T-cell (primary cell): ENCODE results near the gene DCAF10. TPM values are rescaled to one million over a fixed set of nuclear protein-coding genes. Genes with fewer than 3 reads are reported as not detected.
"Not testable (repeated sequence)": the region's sequence is repeated elsewhere in the genome, so short reads cannot be mapped to it uniquely, and the experiment has no call there.

Experiments
- ATAC-seq, 4 experiments: fragments of 200-7000 bp in 3 of 4; fragments of 150-1000 bp in 1 of 4; cut with Tn5 transposase; replicated peaks in 1 of 4; 1 replicate in 3 of 4; 2 replicates in 1 of 4; pipeline ENCODE4 v1.10.0; 2021; ENCODE audit warnings: moderate library complexity in 3 of 4, mild to moderate bottlenecking in 2 of 4, moderate number of reproducible peaks in 1 of 4
- CTCF ChIA-PET, 2 donors: fragments of 300-600 bp; sonication (Branson Sonifier 250); formaldehyde crosslinking; loops; one replicate each; lab custom pipeline; 2022; ENCODE audit warnings: antibody characterized with exemption in 2 of 2; lab: Charles Lee
- POLR2A ChIA-PET, 2 donors: fragments of 300-600 bp; sonication (Branson Sonifier 250); formaldehyde crosslinking; loops; one replicate each; lab custom pipeline; 2022; ENCODE audit warnings: antibody characterized with exemption in 2 of 2; lab: Charles Lee
- DNase-seq, 35 experiments: peaks; one replicate each; pipeline versions ENCODE4 v3.0.0 to v3.0.0-alpha.2; 2013 to 2023
- H3K27ac ChIP-seq: one replicate; pipeline ENCODE4 v1.5.1; 2013; ENCODE audit warnings: low read length
- H3K27me3 ChIP-seq, 2 experiments: replicated peaks in 1 of 2; 1 replicate in 1 of 2; 2 replicates in 1 of 2; pipeline versions ENCODE4 v1.6.1 to v1.7.0; 2013; ENCODE audit warnings: low read length in 1 of 2, mixed read lengths in 1 of 2; ENCODE audit not compliant: control insufficient read depth in 2 of 2, insufficient read depth in 2 of 2; ENCODE audit errors: extremely low read depth in 1 of 2
- H3K36me3 ChIP-seq, 2 donors: 1 replicate in 1 of 2; 2 replicates in 1 of 2; pipeline versions ENCODE4 v1.6.1 to v1.7.0; 2013; ENCODE audit warnings: low read length in 1 of 2; ENCODE audit not compliant: control insufficient read depth in 2 of 2, insufficient read depth in 1 of 2; ENCODE audit errors: extremely low read depth in 1 of 2
- H3K4me1 ChIP-seq, 2 experiments: 1 replicate in 1 of 2; 2 replicates in 1 of 2; pipeline versions ENCODE4 v1.6.1 to v1.7.0; 2013; ENCODE audit warnings: low read length in 2 of 2, mixed read lengths in 1 of 2; ENCODE audit not compliant: insufficient read depth in 2 of 2, control insufficient read depth in 1 of 2; ENCODE audit errors: extremely low read depth in 1 of 2
- H3K4me3 ChIP-seq, 2 donors: 1 replicate in 1 of 2; 2 replicates in 1 of 2; pipeline versions ENCODE4 v1.5.1 to v1.7.0; 2013; ENCODE audit warnings: mild to moderate bottlenecking in 2 of 2, low read length in 1 of 2, moderate library complexity in 1 of 2; ENCODE audit not compliant: control insufficient read depth in 1 of 2; ENCODE audit errors: extremely low read depth in 1 of 2
- H3K9me3 ChIP-seq: 2 replicates; pipeline ENCODE4 v1.7.0; 2013
- H3K27ac Mint-ChIP-seq, 2 donors: one replicate each; pipeline ENCODE4 v1.8.0; 2020 to 2021; ENCODE audit warnings: mild to moderate bottlenecking in 2 of 2, mixed read lengths in 2 of 2
- H3K27me3 Mint-ChIP-seq, 2 donors: one replicate each; pipeline ENCODE4 v1.8.0; 2021 to 2022; ENCODE audit warnings: mixed read lengths in 2 of 2
- H3K36me3 Mint-ChIP-seq: one replicate; pipeline ENCODE4 v1.8.0; 2021; ENCODE audit warnings: mixed read lengths
- H3K4me1 Mint-ChIP-seq, 3 donors: one replicate each; pipeline ENCODE4 v1.8.0; 2020 to 2022; ENCODE audit warnings: mixed read lengths in 3 of 3, mild to moderate bottlenecking in 1 of 3
- H3K4me3 Mint-ChIP-seq, 3 donors: one replicate each; pipeline ENCODE4 v1.8.0; 2020 to 2022; ENCODE audit warnings: mild to moderate bottlenecking in 3 of 3, mixed read lengths in 3 of 3, moderate library complexity in 3 of 3
- H3K9me3 Mint-ChIP-seq, 3 donors: one replicate each; pipeline ENCODE4 v1.8.0; 2020 to 2022; ENCODE audit warnings: mixed read lengths in 3 of 3
- WGBS: methylation state at CpG from one replicate; pipeline ENCODE4 v1.1.5; 2013; ENCODE audit warnings: missing lambda C conversion rate; ENCODE audit not compliant: insufficient coverage; 5-methylcytosine and 5-hydroxymethylcytosine counted together
- total RNA-seq, 35 experiments: library from RNA in 6 of 35; stranded (reverse) in 6 of 35; fragments of 120-200 nt in 1 of 35; gene quantifications; one replicate each; pipeline versions ENCODE4 v1.2.1 to v1.2.4 and lab custom pipeline; 2013 to 2026

Gene DCAF10
- total RNA-seq = 10 to 100 TPM; 18.4 to 20.9 (median 19.2) TPM
- total RNA-seq (2013) = 22.9 TPM
- total RNA-seq (lab: John Stamatoyannopoulos, UW) = 20.2 to 73.6 (median 42.5) reads per million in 29 experiments

GRCh38 chr9:37800631-37801286, at the start of gene DCAF10:
Gene DCAF10 (plus strand): TSS chr9:37800797. CDS start chr9:37800867, 70 bp downstream.
- Mint-ChIP-seq H3K27me3 (no peaks in the 10 kb centered on the region), H3K4me3 (peak within 1 kb of the TSS; percentile 86 to 91 (median 88)), H3K4me1 (peaks cover 37 to 54% (median 46%) of the 10 kb centered on the region in 3 donors), H3K27ac (peak within 1 kb of the TSS; percentile 75 to 90), H3K9me3 (no peaks in the 10 kb centered on the region), H3K36me3 (no peaks in the 10 kb centered on the region)
- no peaks in the 10 kb centered on the region for H3K9me3 ChIP-seq
- POLR2A ChIA-PET = interaction anchor here in 1 of 2 donors (0.6 to 0.7 kb wide), 2 partner anchors 16 to 680 kb away, joined by 4 to 5 read pairs; partner anchors contain the start of genes EXOSC3 and ZCCHC7
- ATAC-seq (peak; percentile 86 to 91 (median 88)), DNase-seq (peak; percentile 64 to 93 (median 81))
- H3K27ac ChIP-seq = peak within 1 kb of the TSS; percentile 53
- peak within 1 kb of the TSS; percentile 71 to 98 for H3K4me3 ChIP-seq
- under 1% methylated on average over 71 of the region's 72 CpGs for WGBS
- CTCF ChIA-PET = interaction anchor here (0.6 to 1.9 kb wide), 5 partner anchors 11 to 104 kb away, joined by 3 to 9 read pairs (median 4); partner anchors contain the start of gene EXOSC3 (in 1 of the 2)
- peaks cover 16 to 23% of the 10 kb centered on the region in 2 experiments for H3K4me1 ChIP-seq
- no peaks in the 10 kb centered on the region for H3K36me3 ChIP-seq
- no peaks in the 10 kb centered on the region for H3K27me3 ChIP-seq

DNA sequence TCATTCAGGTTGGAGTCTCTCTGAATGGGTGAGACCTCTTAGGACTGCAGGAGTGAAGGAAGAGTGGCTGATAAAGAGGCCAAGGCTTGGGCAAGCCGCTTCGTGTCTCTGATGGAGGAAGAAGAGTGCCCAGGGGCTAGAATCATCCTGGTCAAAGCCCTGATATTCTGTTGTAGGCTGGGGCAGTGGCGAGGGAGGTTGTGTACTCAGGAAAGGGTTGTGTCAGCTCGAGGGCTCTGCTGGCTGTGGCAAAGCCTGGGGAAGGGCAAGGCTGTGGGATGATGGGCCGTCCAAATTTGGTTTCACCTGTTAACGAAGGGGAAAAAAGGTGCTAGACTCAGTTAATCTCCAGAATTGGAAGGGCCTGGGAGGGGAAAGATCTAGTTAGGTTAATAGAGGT, 49.4 kb upstream of the DCAF10 start:
- ATAC-seq (no peak), DNase-seq (no peak)
- no peak overlapping the region for H3K27ac ChIP-seq
- H3K4me3 ChIP-seq = no peak overlapping the region
- Mint-ChIP-seq H3K4me1 (peaks cover 22 to 33% (median 33%) of the 10 kb centered on the region in 3 donors), H3K4me3 (peak overlapping the region; percentile 8 to 25 (median 23)), H3K9me3 (no peaks in the 10 kb centered on the region), H3K36me3 (no peaks in the 10 kb centered on the region), H3K27me3 (no peaks in the 10 kb centered on the region), H3K27ac (no peak overlapping the region)
- CTCF ChIA-PET = no interaction called here
- H3K4me1 ChIP-seq = peaks cover 10 to 21% of the 10 kb centered on the region in 2 experiments
- POLR2A ChIA-PET = interaction anchor here in 1 of 2 donors (0.6 kb wide), 1 partner anchor 12 kb away, joined by 6 read pairs; no protein-coding TSS in a partner anchor
- no peaks in the 10 kb centered on the region for H3K9me3 ChIP-seq
- H3K27me3 ChIP-seq = no peaks in the 10 kb centered on the region
- 89% methylated on average over 5 of the region's 6 CpGs for WGBS
- H3K36me3 ChIP-seq = no peaks in the 10 kb centered on the region

- ATAC-seq, H3K9me3 Mint-ChIP-seq, CTCF ChIA-PET, POLR2A ChIA-PET, H3K36me3 ChIP-seq, H3K27me3 ChIP-seq, H3K9me3 ChIP-seq, H3K4me3 Mint-ChIP-seq, H3K27ac Mint-ChIP-seq, H3K4me3 ChIP-seq, H3K36me3 Mint-ChIP-seq, H3K27ac ChIP-seq, DNase-seq, H3K27me3 Mint-ChIP-seq: not testable (repeated sequence)
- 95% methylated on average over 22 of the region's 30 CpGs for WGBS
- H3K4me1 ChIP-seq = peaks cover 10 to 21% of the 10 kb centered on the region in 2 experiments
- peaks cover 24 to 36% (median 36%) of the 10 kb centered on the region in 3 donors for H3K4me1 Mint-ChIP-seq
Observed at GRCh38 chr9:37751704-37752103, 48.9 kb upstream of the DCAF10 start.

GRCh38 chr9:37752112-37752511, 48.5 kb upstream of the DCAF10 start:
- H3K36me3 ChIP-seq, H3K36me3 Mint-ChIP-seq, H3K4me3 ChIP-seq, H3K9me3 Mint-ChIP-seq, H3K9me3 ChIP-seq, ATAC-seq, H3K27me3 Mint-ChIP-seq, H3K27ac ChIP-seq, H3K27ac Mint-ChIP-seq, CTCF ChIA-PET, POLR2A ChIA-PET, DNase-seq, H3K27me3 ChIP-seq: not testable (repeated sequence)
- H3K4me1 ChIP-seq = peaks cover 10 to 21% of the 10 kb centered on the region in 2 experiments
- WGBS = 96% methylated on average over 8 of the region's 13 CpGs
- peaks cover 27 to 37% (median 37%) of the 10 kb centered on the region in 3 donors for H3K4me1 Mint-ChIP-seq
- peak overlapping the region; percentile 95 to 97 (median 96) for H3K4me3 Mint-ChIP-seq

DNA sequence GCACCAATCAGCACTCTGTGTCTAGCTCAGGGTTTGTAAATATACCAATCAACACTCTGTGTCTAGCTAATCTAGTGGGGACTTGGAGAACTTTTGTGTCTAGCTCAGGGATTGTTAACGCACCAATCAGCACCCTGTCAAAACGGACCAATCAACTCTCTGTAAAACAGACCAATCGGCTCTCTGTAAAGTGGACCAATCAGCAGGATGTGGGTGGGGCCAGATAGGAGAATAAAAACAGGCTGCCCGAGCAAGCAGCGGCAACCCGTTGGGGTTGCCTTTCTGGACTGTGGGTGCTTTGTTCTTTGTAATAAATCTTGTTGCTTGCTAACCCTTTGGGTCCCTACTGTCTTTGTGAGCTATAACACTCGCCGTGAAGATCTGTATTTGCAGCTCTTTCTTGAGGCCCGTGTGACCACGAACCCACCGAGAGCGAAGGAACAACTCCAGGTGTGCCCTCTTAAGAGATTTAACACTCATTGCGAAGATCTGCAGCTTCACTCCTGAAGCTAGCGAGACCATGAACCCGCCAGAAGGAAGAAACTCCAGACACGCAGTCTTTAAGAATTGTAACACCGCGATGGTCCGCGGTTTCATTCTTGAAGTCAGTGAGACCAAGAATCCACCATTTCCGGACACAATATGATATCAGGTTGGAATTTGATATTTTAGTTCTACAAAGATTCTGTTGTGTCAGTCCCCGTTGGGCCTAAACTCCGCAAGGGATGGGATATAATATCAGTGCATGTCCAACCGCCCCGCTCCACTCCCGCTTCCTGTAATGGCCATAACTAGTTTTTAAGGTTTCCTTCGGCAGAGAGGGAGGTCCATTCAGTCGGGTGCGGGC, 47.7 kb upstream of the DCAF10 start:
- H3K4me1 ChIP-seq = peaks cover 10 to 21% of the 10 kb centered on the region in 2 experiments
- no peaks in the 10 kb centered on the region for H3K27me3 ChIP-seq
- H3K4me3 ChIP-seq = peak overlapping the region; percentile 77 to 97
- DNase-seq (peak in 1 of 35 experiments; percentile 9), ATAC-seq (peak in 1 of 4 experiments; percentile 6)
- WGBS = 98% methylated on average over 16 of the region's 29 CpGs
- H3K36me3 ChIP-seq = peaks cover 0 to 4% of the 10 kb centered on the region in 2 donors
- POLR2A ChIA-PET = interaction anchor here in 1 of 2 donors (0.6 kb wide), 1 partner anchor 10 kb away, joined by 3 read pairs; no protein-coding TSS in a partner anchor
- H3K4me3 Mint-ChIP-seq = peak overlapping the region; percentile 95 to 97 (median 96)
- peaks cover 30 to 42% (median 41%) of the 10 kb centered on the region in 3 donors for H3K4me1 Mint-ChIP-seq
- no peaks in the 10 kb centered on the region for H3K9me3 Mint-ChIP-seq
- peak overlapping the region; percentile 71 for H3K27ac ChIP-seq
- H3K27ac Mint-ChIP-seq = peak overlapping the region; percentile 89 to 90
- H3K36me3 Mint-ChIP-seq = no peaks in the 10 kb centered on the region
- H3K9me3 ChIP-seq = no peaks in the 10 kb centered on the region
- H3K27me3 Mint-ChIP-seq = no peaks in the 10 kb centered on the region
- CTCF ChIA-PET = interaction anchor here in 1 of 2 donors (0.7 kb wide), 2 partner anchors 29 to 37 kb away, joined by 5 to 6 read pairs; no protein-coding TSS in a partner anchor
